ACHN (cell line): Measurements from ENCODE around the gene SNRNP48.

ENCODE experiments used
- DNase-seq: peaks from one replicate; pipeline ENCODE4 v3.0.0-alpha.2; 2015
- in situ Hi-C: cut with HindIII; loops from 2 replicates; pipeline ENCODE4 v1.10.0; 2017; ENCODE audit warnings: low sequenced_read_pairs, low pct_ligation_motif_present, low pct_unique_long_range_greater_than_20kb

The SNRNP48 gene

GRCh38 chr6:7630792-7631191, 40.8 kb downstream of the SNRNP48 start:
- in situ Hi-C loops = no loop called here
- no peak for DNase-seq

GRCh38 chr6:7631466-7631865, 41.5 kb downstream of the SNRNP48 start:
- DNase-seq = no peak
- in situ Hi-C loops = no loop called here

DNA sequence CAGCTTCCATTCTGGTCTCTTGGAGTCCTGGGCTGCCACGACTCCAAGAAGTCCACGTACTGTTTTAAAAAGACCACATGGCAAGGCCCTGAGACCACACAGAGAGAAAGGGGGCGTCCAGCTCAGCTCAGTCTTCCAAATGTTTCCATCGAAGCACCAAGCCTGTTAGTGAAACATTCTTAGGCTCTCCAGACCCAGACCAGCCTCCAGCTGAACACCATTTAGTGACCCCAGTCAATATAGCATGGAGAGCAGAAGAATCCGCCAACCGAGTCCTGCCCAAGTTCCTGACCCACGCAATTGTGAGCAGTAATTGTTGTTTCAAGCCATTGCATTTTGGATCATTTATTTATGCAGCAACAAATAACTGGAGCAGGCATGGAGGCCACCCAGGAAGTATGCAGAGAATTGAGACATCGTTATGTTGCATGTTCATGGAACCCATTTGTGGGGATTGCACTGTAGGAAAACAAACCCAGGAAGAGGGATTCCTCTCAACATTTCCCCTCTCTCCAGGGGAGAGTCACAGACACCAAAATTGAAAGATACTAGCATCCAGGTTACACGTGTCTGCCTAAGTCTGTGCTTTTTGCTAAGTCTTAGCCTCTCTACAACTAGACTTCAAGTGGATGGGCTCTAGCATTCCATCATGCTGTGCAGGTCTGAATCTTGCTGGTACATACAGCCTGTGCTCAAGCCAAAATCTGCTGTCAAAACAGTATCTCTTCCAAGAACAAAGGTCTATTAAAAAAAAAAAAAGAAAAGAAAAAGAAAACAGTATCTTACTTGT, 42.7 kb downstream of the SNRNP48 start:
- no peak for DNase-seq
- in situ Hi-C loops = no loop called here

GRCh38 chr6:7633361-7633760, 43.4 kb downstream of the SNRNP48 start:
- in situ Hi-C loops = no loop called here
- DNase-seq = no peak

DNA sequence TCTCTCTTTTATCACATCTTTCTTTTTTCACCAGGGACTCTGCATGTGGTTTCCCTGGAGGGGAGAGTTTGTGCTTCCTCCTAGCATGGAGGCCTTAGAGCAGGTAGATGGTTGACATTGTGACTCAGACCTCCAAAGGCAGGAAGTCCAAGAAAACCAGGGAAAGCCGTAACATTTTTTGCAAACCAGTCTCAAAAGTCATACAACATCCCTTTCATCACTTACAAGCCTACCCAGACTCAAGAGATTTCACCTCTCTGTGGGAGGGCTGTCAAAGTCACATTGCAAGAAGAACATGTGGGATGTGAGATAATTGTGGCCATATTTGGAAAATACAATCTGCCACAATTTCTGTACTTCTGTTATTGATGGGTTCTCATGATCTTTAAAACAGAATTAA, 46.2 kb downstream of the SNRNP48 start:
- in situ Hi-C loops = no loop called here
- DNase-seq = no peak

DNA sequence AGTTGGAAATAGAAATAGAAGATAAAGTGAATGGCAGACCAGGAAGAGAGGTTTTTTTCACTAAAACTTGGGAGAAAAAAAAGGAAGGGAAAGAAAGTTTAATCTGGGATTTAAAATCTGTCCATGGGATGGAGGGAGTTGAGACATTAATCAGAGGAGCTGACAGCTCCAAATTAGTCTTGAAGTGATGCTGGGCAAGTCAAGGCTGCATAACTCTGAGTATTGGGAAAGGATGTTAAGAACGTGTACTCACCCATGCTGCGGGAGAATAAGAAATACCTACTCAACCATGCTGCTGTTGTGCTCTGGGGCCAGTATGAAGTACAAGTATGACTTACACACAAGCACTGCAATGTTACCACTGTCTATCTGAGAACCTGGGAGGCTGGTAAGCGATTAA, 47.5 kb downstream of the SNRNP48 start:
- in situ Hi-C loops = no loop called here
- no peak for DNase-seq

DNA sequence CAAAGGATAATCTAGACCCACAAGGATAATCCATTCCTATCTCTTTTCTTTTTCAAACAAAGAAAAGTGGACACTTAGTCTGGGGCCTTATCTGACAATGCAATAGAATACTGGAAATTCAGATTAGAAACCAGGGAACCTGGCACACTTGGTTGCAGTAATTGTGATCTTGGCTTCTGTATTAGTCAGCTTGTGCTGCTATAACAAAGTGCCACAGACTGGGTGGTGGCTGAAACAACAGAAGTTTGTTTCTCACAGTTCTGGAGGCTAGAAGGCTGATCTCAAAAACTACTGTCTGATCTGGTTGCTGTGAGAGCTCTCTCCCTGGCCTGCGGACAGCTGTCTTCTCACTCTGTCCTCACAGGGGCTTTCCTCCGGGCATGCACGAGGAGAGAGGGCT, 49.4 kb downstream of the SNRNP48 start:
- DNase-seq = no peak
- in situ Hi-C loops = no loop called here

DNA sequence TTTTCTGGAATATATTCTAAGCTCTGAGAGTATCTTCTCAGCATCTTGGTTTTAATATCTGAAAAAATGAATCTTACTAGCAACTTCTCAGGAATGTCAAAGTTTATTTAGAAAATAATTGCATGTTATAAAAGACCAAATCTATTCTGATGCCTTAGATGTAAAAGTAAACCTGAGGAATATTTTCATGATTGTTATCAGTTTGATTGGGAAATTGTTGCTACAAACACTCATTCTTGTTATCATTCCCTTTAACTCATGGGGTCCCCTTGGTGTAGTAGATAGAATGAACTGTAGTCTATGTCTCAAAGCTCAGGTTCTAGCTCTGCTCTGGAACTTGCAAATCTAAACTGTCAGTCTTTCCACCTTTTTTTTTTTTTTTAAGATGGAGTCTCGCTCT, 50.0 kb downstream of the SNRNP48 start:
- no peak for DNase-seq
- in situ Hi-C loops = no loop called here

DNA sequence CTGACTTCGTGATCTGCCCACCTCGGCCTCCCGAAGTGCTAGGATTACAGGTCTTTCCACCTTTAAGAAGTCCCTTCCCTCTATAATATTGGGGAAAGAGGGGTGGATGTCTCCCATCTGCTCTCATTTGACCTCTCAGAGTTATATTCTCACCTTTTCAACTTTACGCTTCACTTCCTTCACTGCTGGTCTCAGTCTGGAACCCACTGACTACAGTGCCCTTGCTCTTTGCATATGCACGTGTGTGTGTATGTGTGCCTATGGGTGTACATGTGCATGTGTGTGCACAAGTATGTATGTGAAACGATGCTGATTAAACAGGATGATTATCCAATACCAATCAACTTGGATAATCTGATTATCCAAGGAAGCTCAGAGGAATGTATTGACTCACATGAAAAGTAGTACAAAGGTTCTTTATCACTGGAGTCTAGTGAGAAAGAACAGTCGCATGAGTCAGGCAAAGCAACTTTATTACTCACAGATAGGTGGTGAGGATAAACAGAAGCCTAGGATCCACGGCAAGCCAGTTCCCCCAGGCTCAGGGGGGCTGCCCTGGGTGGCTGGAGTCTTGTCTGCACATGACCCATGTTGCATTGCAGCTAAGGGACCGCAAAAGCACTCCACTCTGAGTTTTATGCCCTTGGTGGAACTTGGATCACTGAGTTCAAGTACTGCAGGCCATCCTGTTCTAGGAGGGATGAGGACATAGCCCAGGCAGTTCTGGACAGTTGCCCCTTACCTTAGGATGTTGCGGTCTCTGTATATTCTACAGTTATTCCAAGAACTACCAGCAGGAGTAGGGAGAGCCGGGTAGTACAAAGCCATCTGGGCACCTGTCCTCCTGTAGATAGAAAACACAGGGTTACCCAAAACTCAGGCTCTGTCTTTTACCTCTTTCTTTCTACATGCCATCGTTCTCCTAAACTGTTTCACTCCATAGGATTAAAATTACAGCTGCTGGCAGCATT, 50.9 kb downstream of the SNRNP48 start:
- in situ Hi-C loops = no loop called here
- DNase-seq = peak; percentile 70

DNA sequence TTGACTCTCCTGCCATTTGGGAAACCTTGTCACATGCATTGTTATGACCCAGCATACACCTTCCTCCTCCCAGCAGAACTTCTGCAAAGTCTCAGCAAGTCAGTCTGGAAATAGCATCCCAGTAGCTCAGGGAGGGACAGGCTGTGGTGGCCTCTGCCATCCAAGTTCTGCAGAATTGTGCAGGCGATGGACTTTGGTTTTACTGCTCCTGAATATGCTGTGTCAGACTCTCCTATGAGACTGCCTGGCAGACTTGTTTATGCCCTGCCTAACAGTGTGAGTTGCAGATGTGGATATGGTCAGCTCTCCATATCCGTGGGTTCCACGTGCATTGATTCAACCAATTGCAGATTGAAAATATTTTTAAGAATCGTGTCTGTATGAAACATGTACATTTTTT, 52.8 kb downstream of the SNRNP48 start:
- DNase-seq = no peak

GRCh38 chr6:7644417-7644816, 54.4 kb downstream of the SNRNP48 start:
- in situ Hi-C loops = no loop called here
- DNase-seq = no peak

More for the DNA sequence above, 52.8 kb downstream of the SNRNP48 start:
- in situ Hi-C loops = no loop called here

- DNase-seq = no peak
- in situ Hi-C loops = no loop called here
These were observed 56.4 kb downstream of the SNRNP48 start for GRCh38 chr6:7646394-7646793.

DNA sequence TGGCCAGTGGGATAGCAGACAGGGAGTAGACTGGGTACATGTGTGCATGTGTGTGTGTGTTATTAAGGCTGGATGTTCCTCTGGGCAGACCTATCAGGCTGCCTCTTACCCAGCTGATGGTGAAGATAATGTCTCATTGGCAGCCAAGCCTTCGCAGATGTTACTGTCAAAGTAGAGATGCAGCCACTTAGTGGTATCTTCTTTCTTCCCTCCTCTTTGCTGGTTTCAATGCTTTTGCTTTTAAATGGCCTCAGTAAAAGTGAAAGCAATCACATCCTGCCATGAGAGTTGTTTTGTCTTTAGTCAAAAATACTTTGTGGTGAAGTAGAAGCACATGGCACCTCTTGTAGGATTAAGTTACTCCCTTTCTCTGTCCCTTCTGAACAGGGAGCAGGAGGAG, 57.5 kb downstream of the SNRNP48 start:
- no peak for DNase-seq
- in situ Hi-C loops = no loop called here

- in situ Hi-C loops = no loop called here
- no peak for DNase-seq
These were observed 59.2 kb downstream of the SNRNP48 start for GRCh38 chr6:7649037-7649810.

DNA sequence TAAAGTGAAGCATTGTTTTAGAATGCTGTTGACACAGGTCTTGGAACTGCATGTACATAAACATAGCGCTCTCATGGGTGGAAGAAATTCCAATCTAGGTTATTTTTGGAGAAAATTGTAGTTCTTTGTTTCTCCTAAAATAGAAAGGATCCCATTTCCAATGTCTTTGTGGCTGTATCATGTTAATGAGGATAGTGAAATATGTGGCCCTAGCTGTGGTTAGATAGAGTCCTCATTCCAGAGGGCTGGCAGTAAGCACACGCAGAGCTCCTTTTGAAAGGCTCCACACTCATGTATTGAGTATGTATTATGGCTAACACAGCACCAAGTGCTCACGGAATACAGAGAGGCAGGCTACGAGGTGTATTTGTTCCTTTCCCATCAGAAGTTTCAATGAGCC, 60.9 kb downstream of the SNRNP48 start:
- no peak for DNase-seq
- in situ Hi-C loops = no loop called here

- no peak for DNase-seq
- in situ Hi-C loops = no loop called here
These were observed 63.0 kb downstream of the SNRNP48 start for GRCh38 chr6:7652957-7653356.

- no peak for DNase-seq
- in situ Hi-C loops = no loop called here
These were observed 66.4 kb downstream of the SNRNP48 start for GRCh38 chr6:7656355-7656754.

DNA sequence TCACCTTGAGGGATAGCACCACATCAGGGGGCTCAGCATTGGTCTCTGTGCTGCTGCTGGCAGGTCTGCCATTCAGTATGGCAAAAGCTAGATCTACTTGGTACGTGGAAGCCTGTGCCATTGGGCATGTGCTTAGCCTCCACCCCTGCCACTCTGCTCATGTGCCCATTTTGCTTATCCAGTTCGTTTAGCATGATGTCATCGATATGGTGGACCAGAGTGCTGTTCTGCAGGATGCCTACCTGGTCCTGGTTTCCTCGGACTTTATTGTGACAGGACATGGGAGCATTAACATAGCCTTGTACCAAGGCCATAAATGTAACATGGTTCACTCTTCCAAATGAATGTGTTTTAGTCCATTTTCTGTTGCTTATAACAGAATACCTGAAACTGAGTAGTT, 68.5 kb downstream of the SNRNP48 start:
- in situ Hi-C loops = no loop called here
- no peak for DNase-seq

GRCh38 chr6:7661364-7661763, 71.4 kb downstream of the SNRNP48 start:
- in situ Hi-C loops = no loop called here
- DNase-seq = no peak
